Fibroblast of lung (primary cell): ENCODE measurements around the gene FKBP11.

Experiments used
- CTCF ChIP-seq, 2 donors: IDR thresholded peaks in 1 of 2; conservative IDR thresholded peaks in 1 of 2; 1 replicate in 1 of 2; 2 replicates in 1 of 2; pipeline ENCODE4 v1.5.1; 2011 to 2012; ENCODE audit warnings: low read length in 2 of 2, control low read depth in 1 of 2, inconsistent platforms in 1 of 2, low read depth in 1 of 2, mild to moderate bottlenecking in 1 of 2
- EZH2 ChIP-seq: IDR thresholded peaks from 2 replicates; pipeline ENCODE4 v1.5.1; 2012; ENCODE audit warnings: low read length, control low read depth, mild to moderate bottlenecking; ENCODE audit errors: missing control alignments

DNA sequence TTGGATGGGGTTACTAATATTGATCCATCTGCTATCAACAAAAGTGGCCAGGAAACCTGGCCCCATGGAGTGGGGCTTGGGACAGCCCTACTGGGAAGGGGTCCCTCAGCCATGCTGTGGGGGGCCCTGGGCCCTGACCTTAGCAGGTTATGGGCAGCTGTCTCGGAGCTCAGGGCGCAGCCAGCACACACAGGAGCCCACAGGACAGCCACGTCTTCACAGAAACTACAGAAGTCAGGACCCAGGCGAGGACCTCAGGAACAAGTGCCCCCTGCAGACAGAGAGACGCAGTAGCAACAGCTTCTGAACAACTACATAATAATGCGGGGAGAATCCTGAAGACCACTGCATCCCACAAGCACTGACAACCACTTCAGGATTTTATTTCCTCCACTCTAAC, 11.9 kb upstream of the FKBP11 start:
- peak in 1 of 2 donors; percentile 7 for TF ChIP-seq CTCF (conservative IDR thresholded peaks at IDR 0.05 in 1 of 2, IDR thresholded peaks at IDR 0.05 in 1 of 2; ENCODE audit: low read depth in 1 of 2, low read length in 2 of 2)
- TF ChIP-seq EZH2: no peak
